GM19467 (cell line): Measurements from ENCODE around the gene HINT1.
A peak's percentile ranks its signal among the peaks of the same experiment; 100 is the strongest.
"Not testable (repeated sequence)": the region's sequence is repeated elsewhere in the genome, so short reads cannot be mapped to it uniquely, and the experiment has no call there.

Experiments used
- ATAC-seq: cut with Tn5 transposase; IDR thresholded peaks from one replicate; pipeline ENCODE4 v1.9.1; 2021; ENCODE audit warnings: mild to moderate bottlenecking, moderate library complexity; ENCODE audit not compliant: unreplicated experiment

HINT1 gene

GRCh38 chr5:131165119-131165727, at the start of gene HINT1:
HINT1 (minus strand) TSS chr5:131165256; CDS start chr5:131165205, 51 bp downstream.
- peak; percentile 84 for ATAC-seq

GRCh38 chr5:131214609-131215227, 49.7 kb upstream of the HINT1 start:
- ATAC-seq = no peak

GRCh38 chr5:131212471-131213021, 47.5 kb upstream of the HINT1 start:
- ATAC-seq = no peak

GRCh38 chr5:131211669-131212068, 46.6 kb upstream of the HINT1 start:
- ATAC-seq = no peak

GRCh38 chr5:131210151-131210510, 45.1 kb upstream of the HINT1 start:
- ATAC-seq = no peak

- ATAC-seq = peak; percentile 87
These were observed 44.6 kb upstream of the HINT1 start for GRCh38 chr5:131209506-131210150.

- no peak for ATAC-seq
These were observed 44.1 kb upstream of the HINT1 start for GRCh38 chr5:131209175-131209505.

GRCh38 chr5:131206772-131207171, 41.7 kb upstream of the HINT1 start:
- ATAC-seq = no peak

GRCh38 chr5:131206061-131206460, 41.0 kb upstream of the HINT1 start:
- ATAC-seq = no peak

- no peak for ATAC-seq
These were observed 39.9 kb upstream of the HINT1 start for GRCh38 chr5:131204964-131205363.

- ATAC-seq = no peak
These were observed 35.5 kb upstream of the HINT1 start for GRCh38 chr5:131200560-131200959.

- no peak for ATAC-seq
These were observed 33.6 kb upstream of the HINT1 start for GRCh38 chr5:131198625-131199024.

GRCh38 chr5:131196331-131196730, 31.3 kb upstream of the HINT1 start:
- ATAC-seq = no peak

GRCh38 chr5:131195696-131196095, 30.6 kb upstream of the HINT1 start:
- ATAC-seq = no peak

GRCh38 chr5:131194725-131195124, 29.7 kb upstream of the HINT1 start:
- no peak for ATAC-seq

- not testable (repeated sequence) for ATAC-seq
These were observed 28.8 kb upstream of the HINT1 start for GRCh38 chr5:131193897-131194296.

- ATAC-seq = no peak
These were observed 28.1 kb upstream of the HINT1 start for GRCh38 chr5:131193106-131193505.

- ATAC-seq = no peak
These were observed 21.7 kb upstream of the HINT1 start for GRCh38 chr5:131186561-131187256.

- no peak for ATAC-seq
These were observed 20.6 kb upstream of the HINT1 start for GRCh38 chr5:131185523-131186104.

- no peak for ATAC-seq
These were observed 17.8 kb upstream of the HINT1 start for GRCh38 chr5:131182839-131183238.

- no peak for ATAC-seq
These were observed 15.4 kb upstream of the HINT1 start for GRCh38 chr5:131180407-131180806.
